ENCODE data around the gene CAD. TPM values are rescaled to one million over a fixed set of nuclear protein-coding genes. Genes with fewer than 3 reads are reported as not detected.

The CAD gene
- total and polyA plus RNA-seq, 9 of the 15 experiments (the other 6 are each of a cell fraction or from before 2014, with no cell fraction given), result 7.5 to 126 (median 33.7) TPM

GRCh38 chr2:27263287-27264252, 46.4 kb downstream of the CAD start:
- Histone ChIP-seq H3K9me3 (replicated peaks; ENCODE audit: control insufficient read depth, insufficient read depth, low read depth, low read length) (no peaks in the 10 kb centered on the region; the same call in 1 of the 2 replicates), H3K27me3 (ENCODE audit: control insufficient read depth in 2 of 2, insufficient read depth in 2 of 2, low read length in 2 of 2) (peaks cover 34 to 43% of the 10 kb centered on the region in 2 experiments; a peak in 4 of 5 replicates), H3K4me3 (peak overlapping the region; percentile 53), H3K27ac (ENCODE audit: extremely low read depth, low read depth, low read length) (no peak overlapping the region), H3K4me2 (ENCODE audit: insufficient read depth, low read length) (peak overlapping the region; percentile 75), H3K4me1 (replicated peaks in 1 of 2; ENCODE audit: control insufficient read depth in 2 of 2, insufficient read depth in 2 of 2, low read length in 2 of 2) (peaks cover 0 to 39% of the 10 kb centered on the region in 2 experiments; a peak in 3 of 5 replicates), H3K9me1 (ENCODE audit: control insufficient read depth, insufficient read depth, low read length) (no peaks in the 10 kb centered on the region), H2AFZ (ENCODE audit: low read depth, low read length) (peak overlapping the region; percentile 91), H4K20me1 (replicated peaks; ENCODE audit: control insufficient read depth, insufficient read depth, low read length) (no peaks in the 10 kb centered on the region; the same call in 1 of the 2 replicates), H3K79me2 (ENCODE audit: control insufficient read depth, insufficient read depth, low read length) (no peaks in the 10 kb centered on the region), H3K9ac (ENCODE audit: insufficient read depth in 1 of 2, low read depth in 2 of 2, low read length in 2 of 2) (peak overlapping the region in 1 of 2 experiments; percentile 92; a peak in 3 of 4 replicates), H3K36me3 (ENCODE audit: control insufficient read depth, insufficient read depth, low read length) (no peaks in the 10 kb centered on the region)
- intact Hi-C loops (cut with micrococcal nuclease), result no loop called here
- POLR2A ChIA-PET, result interaction anchor here (0.7 kb wide), 2 partner anchors 22 to 104 kb away, joined by 3 to 4 read pairs; no protein-coding TSS in a partner anchor
- in situ Hi-C loops (cut with MboI), result no loop called here
- CTCF ChIA-PET (ENCODE audit: low intra/inter-chr PET ratio), result interaction anchor here (1.4 kb wide), 1 partner anchor 16 kb away, joined by 5 read pairs; no protein-coding TSS in a partner anchor
- 21% methylated on average over 40 of the region's 46 CpGs for WGBS (ENCODE audit: insufficient coverage, low coverage, missing lambda C conversion rate)
- BruUV-seq (replicated peaks), result no TSS peak
- no peak for ATAC-seq
- DNase-seq (ENCODE audit: extremely low read depth in 1 of 4, low spot score in 3 of 4), result no peak
- TF ChIP-seq ESRRB (CRISPR knock-in tag; IDR thresholded peaks at IDR 0.05; ENCODE audit: borderline replicate concordance), result no peak
- TF ChIP-seq E2F5 (CRISPR knock-in tag; IDR thresholded peaks at IDR 0.05), result no peak
- 0 out of 2 replicates have a peak, but pooled peaks have one; percentile 8 for TF ChIP-seq STAG1 (CRISPR knock-in tag; IDR thresholded peaks at IDR 0.05; ENCODE audit: borderline replicate concordance)
- peak; percentile 25; the same call in 1 of the 2 replicates for TF ChIP-seq TFAP4 (CRISPR knock-in tag; IDR thresholded peaks at IDR 0.05; ENCODE audit: borderline replicate concordance)
- 0 out of 2 replicates have a peak, but pooled peaks have one; percentile 13 for TF ChIP-seq SP1 (CRISPR knock-in tag; IDR thresholded peaks at IDR 0.05)
- TF ChIP-seq HLTF (IDR thresholded peaks at IDR 0.05), result no peak
- TF ChIP-seq NFYB (IDR thresholded peaks at IDR 0.05; ENCODE audit: extremely low read depth, insufficient read length), result no peak
- peak; percentile 37 for FAIRE-seq
